Peyer's patch (tissue), 4 donors: ENCODE results near the gene KRT26.

Experiments
- POLR2A ChIP-seq, 2 donors: fragments of 450-650 bp; IDR thresholded peaks; one replicate each; pipeline ENCODE4 v1.5.1; 2017; ENCODE audit warnings: antibody characterized with exemption in 2 of 2, mild to moderate bottlenecking in 2 of 2, moderate library complexity in 2 of 2
- TF ChIP-seq, protein P1 (sequence below), 6 experiments: fragments of 450-650 bp in 4 of 6; fragments of 200-600 bp in 2 of 6; sonication (generic) in 1 of 6; IDR thresholded peaks; one replicate each; pipeline ENCODE4 v1.5.1; 2017 to 2019; ENCODE audit warnings: antibody characterized with exemption in 6 of 6, mild to moderate bottlenecking in 3 of 6, moderate library complexity in 1 of 6

DNA sequence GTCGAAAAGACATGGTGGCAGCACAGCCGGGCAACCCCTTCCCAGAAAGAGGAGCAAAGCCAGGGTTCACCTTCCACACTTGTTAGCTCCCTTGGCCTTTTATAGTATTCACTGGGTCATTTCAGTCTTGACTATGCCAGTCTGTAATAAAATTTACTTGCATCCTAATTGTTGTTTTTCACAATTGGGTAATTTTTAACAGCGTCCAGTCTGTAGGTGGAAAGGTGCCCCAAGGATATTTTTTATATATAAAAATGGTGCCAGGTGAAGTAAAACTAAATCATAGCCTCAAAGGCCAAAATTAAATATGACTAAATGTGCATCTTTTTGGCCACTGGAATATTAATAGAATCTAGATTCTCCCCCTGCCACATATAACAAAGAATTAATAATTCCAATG, at the start of gene KRT26:
- TF ChIP-seq, protein P1, sequence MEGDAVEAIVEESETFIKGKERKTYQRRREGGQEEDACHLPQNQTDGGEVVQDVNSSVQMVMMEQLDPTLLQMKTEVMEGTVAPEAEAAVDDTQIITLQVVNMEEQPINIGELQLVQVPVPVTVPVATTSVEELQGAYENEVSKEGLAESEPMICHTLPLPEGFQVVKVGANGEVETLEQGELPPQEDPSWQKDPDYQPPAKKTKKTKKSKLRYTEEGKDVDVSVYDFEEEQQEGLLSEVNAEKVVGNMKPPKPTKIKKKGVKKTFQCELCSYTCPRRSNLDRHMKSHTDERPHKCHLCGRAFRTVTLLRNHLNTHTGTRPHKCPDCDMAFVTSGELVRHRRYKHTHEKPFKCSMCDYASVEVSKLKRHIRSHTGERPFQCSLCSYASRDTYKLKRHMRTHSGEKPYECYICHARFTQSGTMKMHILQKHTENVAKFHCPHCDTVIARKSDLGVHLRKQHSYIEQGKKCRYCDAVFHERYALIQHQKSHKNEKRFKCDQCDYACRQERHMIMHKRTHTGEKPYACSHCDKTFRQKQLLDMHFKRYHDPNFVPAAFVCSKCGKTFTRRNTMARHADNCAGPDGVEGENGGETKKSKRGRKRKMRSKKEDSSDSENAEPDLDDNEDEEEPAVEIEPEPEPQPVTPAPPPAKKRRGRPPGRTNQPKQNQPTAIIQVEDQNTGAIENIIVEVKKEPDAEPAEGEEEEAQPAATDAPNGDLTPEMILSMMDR (IDR thresholded peaks at IDR 0.05), result no peak
- TF ChIP-seq POLR2A (IDR thresholded peaks at IDR 0.05), result no peak
